Neural progenitor cell (in vitro differentiated cells): ENCODE measurements around the gene CIB4. TPM values are rescaled to one million over a fixed set of nuclear protein-coding genes. Genes with fewer than 3 reads are reported as not detected.

Experiments
- DNase-seq: peaks from one replicate; pipeline ENCODE4 v3.0.0-alpha.2; 2016; ENCODE audit warnings: low spot score
- H2AFZ ChIP-seq: fragments of 200-600 bp; sonication (generic); replicated peaks from 2 replicates; pipeline ENCODE4 v1.6.1; 2016; ENCODE audit warnings: antibody characterized with exemption
- H3F3A ChIP-seq: fragments of 200-600 bp; sonication (generic); 2 replicates; pipeline ENCODE4 v1.6.1; 2016; ENCODE audit warnings: antibody characterized with exemption, low read depth
- H3K27ac ChIP-seq: fragments of 200-600 bp; sonication (generic); 2 replicates; pipeline ENCODE4 v1.5.1; 2016; ENCODE audit warnings: mild to moderate bottlenecking
- H3K27me3 ChIP-seq: fragments of 200-600 bp; sonication (generic); 2 replicates; pipeline ENCODE4 v1.6.1; 2016; ENCODE audit warnings: mild to moderate bottlenecking, moderate library complexity
- H3K36me3 ChIP-seq: fragments of 200-600 bp; sonication (generic); 2 replicates; pipeline ENCODE4 v1.5.1; 2016
- H3K4me1 ChIP-seq: fragments of 200-600 bp; sonication (generic); 2 replicates; pipeline ENCODE4 v1.6.1; 2016; ENCODE audit warnings: mixed run types
- H3K4me2 ChIP-seq: fragments of 200-600 bp; sonication (generic); 2 replicates; pipeline ENCODE4 v1.6.1; 2016
- H3K4me3 ChIP-seq: fragments of 200-600 bp; sonication (generic); 2 replicates; pipeline ENCODE4 v1.5.1; 2016
- H3K79me2 ChIP-seq: fragments of 200-600 bp; sonication (generic); 2 replicates; pipeline ENCODE4 v1.6.1; 2016; ENCODE audit warnings: low read depth
- H3K9ac ChIP-seq: fragments of 200-600 bp; sonication (generic); 2 replicates; pipeline ENCODE4 v1.6.1; 2016
- H3K9me3 ChIP-seq: fragments of 200-600 bp; sonication (generic); 2 replicates; pipeline ENCODE4 v1.5.1; 2016; ENCODE audit warnings: low read depth
- H4K20me1 ChIP-seq: fragments of 200-600 bp; sonication (generic); 2 replicates; pipeline ENCODE4 v1.6.1; 2016; ENCODE audit warnings: low read depth
- H3K27ac Mint-ChIP-seq: 3 replicates; pipeline ENCODE4 v1.8.0; 2021; ENCODE audit warnings: mixed read lengths
- H3K27me3 Mint-ChIP-seq: 2 replicates; pipeline ENCODE4 v1.8.0; 2022; ENCODE audit warnings: low read depth, mild to moderate bottlenecking, inconsistent platforms, moderate library complexity, mixed read lengths; ENCODE audit not compliant: insufficient read depth
- H3K36me3 Mint-ChIP-seq: 3 replicates; pipeline ENCODE4 v1.8.0; 2021; ENCODE audit warnings: mixed read lengths
- H3K4me1 Mint-ChIP-seq: 3 replicates; pipeline ENCODE4 v1.8.0; 2021; ENCODE audit warnings: mixed read lengths
- H3K4me3 Mint-ChIP-seq: 3 replicates; pipeline ENCODE4 v1.8.0; 2021; ENCODE audit warnings: mild to moderate bottlenecking, moderate library complexity, mixed read lengths
- H3K9me3 Mint-ChIP-seq: 3 replicates; pipeline ENCODE4 v1.8.0; 2020; ENCODE audit warnings: mixed read lengths
- CTCF ChIP-seq: fragments of 200-600 bp; sonication (generic); IDR thresholded peaks from 2 replicates; pipeline ENCODE4 v1.5.1; 2017; ENCODE audit warnings: antibody characterized with exemption, mild to moderate bottlenecking
- EZH2 ChIP-seq: fragments of 200-600 bp; sonication (generic); IDR thresholded peaks from 2 replicates; pipeline ENCODE4 v1.6.1; 2017; ENCODE audit warnings: antibody characterized with exemption, mild to moderate bottlenecking, moderate library complexity
- EZH2phosphoT487 ChIP-seq: fragments of 200-600 bp; sonication (generic); IDR thresholded peaks from 2 replicates; pipeline ENCODE4 v1.6.1; 2017; ENCODE audit warnings: antibody characterized with exemption
- total RNA-seq: library from RNA; depleted of rRNA; stranded (reverse); fragments of >200 nt; gene quantifications from 2 replicates; pipeline ENCODE4 v1.2.3, GENCODE V29; 2015; ENCODE audit warnings: low replicate concordance

Gene CIB4
- total RNA-seq, 1 donor from 2014 or later = not detected

DNA sequence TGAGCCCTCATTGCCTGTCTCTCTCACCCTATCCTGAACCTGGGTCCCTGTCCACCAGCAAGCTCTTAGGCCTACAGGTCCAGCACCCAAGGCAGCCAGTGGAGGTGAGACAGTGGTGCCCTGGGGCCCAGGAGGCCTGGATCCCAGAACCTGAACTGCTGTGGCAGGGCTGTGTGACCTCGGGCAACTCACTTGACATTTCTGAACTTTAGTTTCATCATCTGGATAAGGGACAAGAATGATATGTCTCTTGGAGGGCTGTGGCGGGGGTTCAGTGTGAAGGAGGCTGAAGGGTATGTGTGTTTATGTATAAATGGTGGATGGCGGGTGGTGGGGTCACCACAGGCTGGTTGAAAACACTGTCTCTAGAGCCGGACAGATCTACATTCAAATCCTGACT is 10.9 kb downstream of the CIB4 start:
- H2AFZ ChIP-seq = no peak overlapping the region
- no peaks in the 10 kb centered on the region for H3K27me3 ChIP-seq
- peaks cover 10% of the 10 kb centered on the region for H3K4me1 ChIP-seq
- H3K36me3 Mint-ChIP-seq = no peaks in the 10 kb centered on the region
- peaks cover 19% of the 10 kb centered on the region for H3K4me1 Mint-ChIP-seq
- H3K27me3 Mint-ChIP-seq = peaks cover 14% of the 10 kb centered on the region
- H3K4me3 Mint-ChIP-seq = no peak overlapping the region
- no peak overlapping the region for H3K9ac ChIP-seq
- TF ChIP-seq EZH2 (no peak), CTCF (no peak), EZH2phosphoT487 (no peak)
- H3K36me3 ChIP-seq = no peaks in the 10 kb centered on the region
- no peaks in the 10 kb centered on the region for H3F3A ChIP-seq
- no peak overlapping the region for H3K4me3 ChIP-seq
- H3K9me3 ChIP-seq = no peaks in the 10 kb centered on the region
- DNase-seq = no peak
- H4K20me1 ChIP-seq = no peaks in the 10 kb centered on the region
- no peak overlapping the region for H3K27ac Mint-ChIP-seq
- H3K27ac ChIP-seq = no peak overlapping the region
- H3K4me2 ChIP-seq = no peak overlapping the region
- H3K79me2 ChIP-seq = no peaks in the 10 kb centered on the region
- H3K9me3 Mint-ChIP-seq = peaks cover 6% of the 10 kb centered on the region

DNA sequence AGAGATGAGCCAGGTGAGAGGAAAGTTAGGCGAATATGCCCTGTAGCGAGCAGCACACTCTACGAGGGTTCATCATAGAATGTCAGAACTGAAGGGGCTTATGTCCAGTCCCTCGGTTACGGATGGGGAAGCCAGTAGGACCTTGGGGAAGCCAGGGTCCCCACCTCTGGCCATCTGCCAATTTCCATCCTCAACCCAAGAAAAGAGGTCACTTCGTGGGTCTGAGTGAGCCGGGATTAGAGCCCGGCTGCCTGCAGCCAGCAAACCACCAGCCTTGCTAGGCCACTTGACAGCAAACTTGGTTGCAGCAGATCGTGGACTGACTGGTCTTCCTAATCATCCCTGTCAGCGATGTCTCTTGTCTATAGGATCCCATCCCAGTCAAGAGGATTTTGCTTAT is 11.4 kb downstream of the CIB4 start:
- H3K9ac ChIP-seq = no peak overlapping the region
- Mint-ChIP-seq H3K27me3 (peaks cover 14% of the 10 kb centered on the region), H3K36me3 (no peaks in the 10 kb centered on the region), H3K9me3 (peaks cover 6% of the 10 kb centered on the region), H3K4me3 (no peak overlapping the region), H3K27ac (peak overlapping the region; percentile 50), H3K4me1 (peaks cover 19% of the 10 kb centered on the region)
- TF ChIP-seq EZH2 (no peak), CTCF (no peak), EZH2phosphoT487 (no peak)
- no peak overlapping the region for H3K27ac ChIP-seq
- peaks cover 10% of the 10 kb centered on the region for H3K4me1 ChIP-seq
- no peaks in the 10 kb centered on the region for H4K20me1 ChIP-seq
- no peaks in the 10 kb centered on the region for H3K36me3 ChIP-seq
- no peak for DNase-seq
- H3K4me3 ChIP-seq = no peak overlapping the region
- H2AFZ ChIP-seq = no peak overlapping the region
- no peak overlapping the region for H3K4me2 ChIP-seq
- no peaks in the 10 kb centered on the region for H3K9me3 ChIP-seq
- H3K79me2 ChIP-seq = no peaks in the 10 kb centered on the region
- no peaks in the 10 kb centered on the region for H3K27me3 ChIP-seq
- no peaks in the 10 kb centered on the region for H3F3A ChIP-seq

DNA sequence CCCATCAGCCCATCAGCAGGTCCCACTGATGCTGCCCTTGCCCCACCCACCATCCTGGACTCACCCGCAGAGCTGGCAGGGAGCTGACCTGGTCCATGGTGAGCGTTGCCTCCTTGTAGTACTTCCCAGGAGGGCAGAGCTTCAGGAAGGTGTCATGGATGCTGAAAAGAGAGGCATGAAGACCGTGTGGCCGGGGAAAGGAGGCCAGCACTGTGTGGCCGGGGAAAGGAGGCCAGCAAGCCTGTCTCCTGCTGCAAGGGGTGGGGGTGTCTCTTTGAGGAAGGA is 11.9 kb downstream of the CIB4 start:
- H3K4me3 Mint-ChIP-seq = peak overlapping the region; percentile 33
- H3K27ac Mint-ChIP-seq = peak overlapping the region; percentile 50
- no peak overlapping the region for H3K4me3 ChIP-seq
- no peak overlapping the region for H3K27ac ChIP-seq
- peaks cover 19% of the 10 kb centered on the region for H3K4me1 Mint-ChIP-seq
- no peaks in the 10 kb centered on the region for H3K36me3 Mint-ChIP-seq
- H3K4me2 ChIP-seq = no peak overlapping the region
- H3K4me1 ChIP-seq = peaks cover 10% of the 10 kb centered on the region
- H3K27me3 ChIP-seq = no peaks in the 10 kb centered on the region
- no peaks in the 10 kb centered on the region for H3F3A ChIP-seq
- DNase-seq = no peak
- TF ChIP-seq CTCF (no peak), EZH2phosphoT487 (no peak), EZH2 (no peak)
- H3K27me3 Mint-ChIP-seq = peaks cover 14% of the 10 kb centered on the region
- H3K79me2 ChIP-seq = no peaks in the 10 kb centered on the region
- H4K20me1 ChIP-seq = no peaks in the 10 kb centered on the region
- no peak overlapping the region for H3K9ac ChIP-seq
- no peak overlapping the region for H2AFZ ChIP-seq
- H3K36me3 ChIP-seq = no peaks in the 10 kb centered on the region
- no peaks in the 10 kb centered on the region for H3K9me3 ChIP-seq
- peaks cover 6% of the 10 kb centered on the region for H3K9me3 Mint-ChIP-seq
